Medulla oblongata (tissue), 1 donor: ENCODE data around the gene EYA4.
A peak's percentile ranks its signal among the peaks of the same experiment; 100 is the strongest.

ENCODE experiments used
- DNase-seq: peaks from one replicate; pipeline ENCODE4 v3.0.0-alpha.2; 2015; ENCODE audit errors: extremely low spot score

Gene EYA4

DNA sequence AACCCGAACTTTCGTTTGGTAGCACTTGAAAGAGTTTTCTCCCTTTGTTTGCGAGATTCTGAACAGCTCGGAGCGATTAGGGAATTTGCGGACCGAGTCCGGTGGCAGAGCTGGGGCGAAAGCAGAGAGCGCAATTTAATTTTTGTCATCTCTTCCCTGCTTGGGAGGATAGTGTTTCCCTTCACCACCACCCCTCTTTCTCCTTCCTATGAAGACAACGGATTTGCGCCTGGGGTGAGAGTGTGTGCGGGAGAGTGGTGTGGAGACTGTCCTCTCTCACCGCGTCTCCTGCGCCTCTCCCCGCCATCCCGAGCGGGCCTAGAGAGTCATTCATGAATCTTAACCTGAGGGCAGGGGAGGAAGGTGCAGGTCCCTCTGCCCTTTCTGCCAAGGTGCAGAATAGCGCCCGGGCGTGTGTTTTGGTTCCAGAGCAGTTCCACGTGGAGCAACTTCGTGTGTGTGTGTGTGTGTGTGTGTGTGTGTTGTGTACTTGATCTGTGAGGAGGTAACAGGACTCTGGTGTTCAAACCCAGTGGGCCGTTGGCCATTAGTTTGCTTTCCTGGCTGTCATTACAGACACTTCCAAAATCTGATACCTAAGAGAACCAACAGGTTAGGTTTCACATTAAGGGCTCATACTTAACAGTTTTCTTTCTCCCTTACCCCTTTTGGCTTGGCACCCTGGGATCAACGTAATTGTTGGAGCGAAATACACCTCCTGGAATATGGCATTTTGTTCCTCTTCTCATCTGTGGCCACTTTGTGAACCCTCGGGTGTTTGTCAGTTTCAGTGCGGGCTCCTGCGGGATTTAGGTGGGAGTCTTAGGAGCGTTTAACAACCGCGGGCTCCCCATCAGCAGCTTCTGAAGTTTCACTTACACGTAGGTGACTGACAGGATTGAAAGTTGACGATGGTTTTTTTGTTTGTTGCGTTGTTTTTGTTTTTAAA is 1.8 kb downstream of the EYA4 start:
- no peak for DNase-seq

DNA sequence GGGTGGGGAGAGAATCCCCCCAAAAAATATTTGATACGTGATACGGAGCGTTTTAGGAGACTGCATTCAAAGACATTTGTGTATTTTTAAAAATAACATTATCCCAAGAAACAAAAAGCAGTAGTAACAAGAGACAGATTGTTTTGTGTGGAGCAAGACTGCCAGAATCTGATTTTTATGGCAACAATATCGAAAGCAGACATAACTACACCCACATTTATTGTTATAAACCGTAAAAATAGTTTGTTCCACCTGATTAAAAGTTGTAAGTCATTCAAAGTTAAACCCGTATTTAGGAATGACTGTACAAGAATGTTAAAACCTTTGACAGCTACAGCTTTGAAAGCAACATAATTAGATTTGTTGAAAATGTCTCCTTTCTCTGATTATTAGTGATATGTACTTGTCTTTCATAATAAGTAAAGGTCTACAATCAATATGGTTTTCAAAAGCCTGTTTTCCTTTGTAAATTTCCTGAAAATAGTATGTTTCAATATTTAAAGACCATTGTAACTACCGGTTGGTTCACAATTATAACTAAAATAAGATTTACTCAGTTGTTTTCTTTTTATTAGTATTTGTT is 2.7 kb downstream of the EYA4 start:
- DNase-seq, result no peak

DNA sequence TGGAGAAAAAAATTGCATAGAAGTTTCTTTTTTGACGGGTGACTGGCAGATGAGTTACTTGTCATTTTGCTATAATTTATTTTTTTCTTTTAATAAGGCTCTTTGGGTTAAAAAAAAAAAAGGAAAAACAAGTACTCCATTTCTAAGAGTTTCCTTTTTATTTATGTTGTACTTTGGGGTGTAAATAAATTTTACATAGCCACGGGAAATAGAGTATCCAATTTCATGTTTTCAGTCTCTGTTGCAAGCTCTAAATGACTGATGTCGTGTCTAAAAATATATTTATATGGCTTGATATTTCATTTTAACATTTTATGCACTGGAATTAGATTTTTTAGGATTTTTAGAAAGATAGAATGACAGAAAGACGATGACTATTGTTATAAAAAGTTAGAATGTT is 3.4 kb downstream of the EYA4 start:
- DNase-seq, result no peak

DNA sequence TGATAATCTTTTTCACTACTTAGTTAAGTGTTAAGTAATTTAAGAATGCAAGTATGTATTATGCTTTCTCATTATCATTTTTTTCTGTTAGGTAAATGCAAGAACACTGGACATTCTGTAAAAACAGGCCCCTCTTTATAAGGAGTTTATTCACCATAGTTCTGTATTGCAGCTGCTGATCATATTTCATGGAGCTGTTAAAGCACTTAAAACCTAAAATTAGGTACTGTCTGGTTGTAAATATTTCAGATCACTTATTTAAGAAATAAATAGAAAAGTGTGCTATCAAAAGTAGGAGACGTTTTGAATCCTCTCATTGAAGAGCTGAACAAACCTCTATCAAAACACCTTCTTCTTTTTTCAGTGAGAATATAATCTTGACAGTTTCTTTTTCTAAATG is 3.9 kb downstream of the EYA4 start:
- DNase-seq, result no peak

DNA sequence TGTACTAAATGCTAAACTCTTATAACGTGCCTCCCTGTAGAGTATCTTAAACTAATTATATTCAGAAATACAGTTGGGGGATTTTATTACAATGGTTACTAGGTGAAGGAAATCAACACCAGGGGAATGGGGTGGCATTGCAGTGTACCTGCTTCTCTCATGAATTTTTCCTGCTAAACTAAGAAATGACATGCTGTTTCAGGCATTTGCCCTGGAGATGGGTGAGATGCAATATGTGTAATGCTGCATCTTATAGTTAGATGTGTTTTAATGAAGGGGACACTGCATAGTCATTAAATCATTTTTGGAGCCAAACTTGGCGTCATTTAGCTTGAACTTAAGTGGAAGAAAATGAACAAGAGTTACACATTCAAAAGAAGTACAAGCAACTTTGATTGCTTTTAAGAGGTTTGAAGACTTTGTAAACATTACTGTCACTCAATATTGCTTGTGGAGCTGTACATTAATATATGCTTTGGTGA is 4.3 kb downstream of the EYA4 start:
- no peak for DNase-seq

DNA sequence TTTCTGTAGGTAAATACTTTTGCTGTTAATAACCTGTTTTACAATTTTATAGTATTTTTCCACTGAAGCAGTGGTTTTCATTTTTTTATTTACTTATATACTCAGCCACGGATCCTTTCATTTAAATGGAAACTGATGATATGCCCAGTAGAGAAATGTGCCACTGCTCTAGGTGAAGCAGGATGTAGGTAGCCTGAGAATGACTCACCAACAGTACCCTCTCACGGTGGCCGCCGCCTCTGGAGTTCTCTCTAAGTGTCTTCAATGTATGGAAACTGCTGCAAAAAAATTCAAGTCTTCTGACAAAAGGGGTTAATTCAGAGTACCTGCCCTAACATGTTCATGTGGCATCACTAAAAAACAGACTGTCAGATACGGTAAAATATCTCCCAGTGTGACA is 6.4 kb downstream of the EYA4 start:
- no peak for DNase-seq

DNA sequence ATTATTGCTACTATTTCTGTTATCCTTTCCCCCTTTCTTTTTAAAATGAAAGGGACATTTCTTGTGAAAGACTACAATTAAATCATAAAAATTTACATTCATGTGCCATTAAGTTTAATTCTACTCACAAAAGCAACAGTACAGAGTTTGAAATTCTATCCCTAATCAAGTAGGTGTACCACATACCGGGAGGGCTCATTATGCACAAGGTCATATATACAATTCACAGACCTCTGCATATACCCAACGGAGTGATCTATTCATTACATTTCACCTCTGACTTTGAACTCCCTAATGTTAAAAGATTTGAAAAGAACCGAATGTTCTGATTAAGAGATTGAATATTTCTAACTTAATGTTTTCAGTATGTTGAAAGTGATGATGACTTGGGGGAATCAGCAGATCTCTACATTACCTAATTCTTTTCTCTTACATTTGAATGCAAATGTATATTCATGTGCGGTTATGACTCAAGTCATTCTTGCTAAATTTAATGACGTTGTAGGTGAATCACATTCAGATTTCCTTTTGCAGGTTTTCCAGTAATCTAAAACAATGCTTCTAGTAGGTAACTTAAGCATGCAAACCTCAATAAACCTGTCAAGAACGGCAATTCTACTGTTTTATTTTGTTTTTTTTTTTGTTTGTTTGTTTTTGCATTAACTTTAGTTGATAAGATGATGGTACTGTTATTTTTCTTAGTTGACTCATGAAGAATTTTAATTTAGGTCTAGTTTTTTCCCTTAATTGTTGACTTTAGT is 7.3 kb downstream of the EYA4 start:
- no peak for DNase-seq

DNA sequence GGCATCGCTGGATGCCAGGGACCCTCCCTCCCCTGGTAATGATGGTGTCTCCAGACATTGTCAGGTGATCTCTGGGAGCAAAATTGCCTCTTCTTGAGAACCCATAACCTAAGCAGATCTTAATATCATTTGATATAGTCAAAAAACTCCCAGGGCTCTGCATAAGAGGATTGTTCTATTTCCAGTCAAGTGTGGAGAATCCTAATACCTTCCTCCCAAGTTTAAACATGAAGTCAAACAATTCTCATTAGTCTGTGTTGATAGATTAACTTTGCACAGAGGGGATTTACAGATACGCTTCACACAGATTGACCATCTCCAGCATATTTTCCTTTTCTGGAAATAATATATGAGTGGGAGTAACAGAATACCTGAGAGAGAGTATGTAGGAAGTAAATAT is 10.5 kb downstream of the EYA4 start:
- no peak for DNase-seq

DNA sequence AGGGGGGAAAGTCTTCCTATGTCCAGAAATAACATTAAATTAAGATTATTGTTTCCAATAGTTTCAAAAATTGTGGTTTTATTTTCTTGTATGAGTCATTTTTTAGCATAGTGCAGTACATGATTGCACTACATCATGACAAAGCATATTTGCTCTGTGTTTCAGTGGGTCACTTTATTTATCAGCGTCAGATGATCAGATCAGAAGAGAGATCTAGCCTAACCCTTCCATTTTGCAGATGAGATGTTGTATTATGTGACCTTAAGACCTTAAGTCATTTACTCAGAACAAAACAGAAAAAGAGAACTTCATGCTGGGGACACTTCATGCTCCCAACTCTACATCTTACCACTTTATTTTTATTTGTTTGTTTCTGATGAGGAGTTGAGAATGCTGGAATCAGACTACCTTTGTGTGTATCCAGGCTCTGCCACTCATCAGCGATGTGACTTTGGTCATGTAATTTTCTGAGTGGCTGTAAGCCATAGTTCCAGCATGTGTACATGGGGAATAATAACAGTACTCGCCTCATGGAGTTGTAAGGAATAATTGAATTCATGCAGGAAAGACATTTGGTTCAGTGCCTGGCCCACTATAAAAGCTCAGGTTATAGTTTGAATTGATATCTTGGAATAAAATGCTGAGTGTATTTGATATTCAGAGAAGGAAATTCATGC is 13.5 kb downstream of the EYA4 start:
- no peak for DNase-seq

DNA sequence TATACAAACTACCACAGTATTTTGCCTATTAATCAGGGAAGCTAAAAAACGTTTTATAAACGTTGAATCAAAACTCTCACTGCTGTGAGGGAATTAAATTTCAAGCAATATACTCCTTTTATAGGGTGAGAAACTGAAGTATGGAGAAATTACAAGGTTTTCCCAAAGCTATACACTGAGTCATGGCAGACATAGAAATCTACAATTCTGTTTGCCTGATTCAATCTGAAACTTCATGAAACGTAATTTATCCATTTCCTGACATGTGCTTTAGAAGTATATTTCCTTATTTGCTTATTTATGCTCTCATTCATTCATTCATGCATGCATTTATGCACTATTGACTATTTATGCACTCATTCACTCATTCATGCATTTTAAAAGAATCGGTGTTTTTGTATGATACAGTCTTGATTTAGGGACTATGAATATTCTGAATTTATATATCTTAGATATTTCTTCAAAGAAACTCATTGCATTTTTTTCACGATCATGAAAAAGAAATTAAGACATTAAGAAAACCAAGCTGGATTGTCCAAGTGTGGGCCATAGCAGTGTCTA is 16.5 kb downstream of the EYA4 start:
- no peak for DNase-seq

DNA sequence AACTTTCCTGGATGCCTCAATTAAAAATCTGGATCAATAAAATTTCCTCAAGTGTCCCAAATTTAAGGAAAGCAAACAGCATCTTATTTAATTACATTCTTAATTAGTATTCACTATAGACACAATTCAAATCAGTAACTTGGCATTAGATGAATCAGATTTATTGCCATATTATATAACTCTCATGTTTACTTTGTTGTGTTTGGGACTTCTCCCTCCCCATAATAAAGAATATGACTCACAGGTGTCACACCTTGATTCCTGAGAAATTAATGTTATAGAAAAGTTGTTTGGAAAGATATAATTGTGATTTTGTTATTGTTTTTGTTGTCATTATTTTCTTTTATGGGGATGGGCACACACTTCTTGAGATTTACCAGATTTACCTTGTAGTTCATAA is 18.4 kb downstream of the EYA4 start:
- DNase-seq, result no peak

DNA sequence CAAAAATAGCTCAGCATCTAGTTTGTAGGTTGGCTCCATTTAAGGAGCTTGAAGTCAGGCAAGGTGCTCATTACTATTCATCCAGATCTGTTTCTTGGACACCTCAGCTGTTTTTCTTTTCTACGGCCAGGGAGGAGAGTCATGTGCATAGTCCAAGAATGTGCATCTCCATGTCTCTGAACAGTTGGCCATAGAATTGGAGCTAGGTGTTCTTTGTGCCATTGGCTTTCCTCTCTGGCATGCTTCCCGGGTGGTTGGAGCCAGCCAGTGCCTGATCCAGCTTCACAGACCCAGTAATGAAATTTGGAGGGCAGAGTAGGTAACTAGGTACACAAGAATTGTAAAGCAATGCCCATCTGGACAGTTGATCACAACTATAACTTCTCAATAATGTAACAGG is 21.6 kb downstream of the EYA4 start:
- DNase-seq, result no peak

DNA sequence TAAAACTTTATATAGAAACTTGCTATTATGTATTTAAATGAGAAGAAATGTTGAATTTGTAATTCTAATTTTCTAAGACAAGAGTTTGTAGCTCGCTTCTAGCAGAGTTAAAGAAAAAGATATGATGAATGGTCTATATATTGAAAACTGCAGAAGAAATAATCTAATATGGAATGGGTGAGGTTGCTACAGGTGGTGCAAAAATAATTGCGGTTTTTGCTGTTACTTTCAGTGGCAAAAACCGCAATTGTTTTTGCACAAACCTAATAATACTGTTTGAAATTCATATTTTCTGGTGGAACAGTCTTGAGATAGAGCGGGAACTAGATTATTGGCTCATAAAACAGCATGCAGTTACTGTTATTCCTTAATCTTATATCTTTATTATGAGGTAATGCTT is 23.9 kb downstream of the EYA4 start:
- DNase-seq, result no peak

DNA sequence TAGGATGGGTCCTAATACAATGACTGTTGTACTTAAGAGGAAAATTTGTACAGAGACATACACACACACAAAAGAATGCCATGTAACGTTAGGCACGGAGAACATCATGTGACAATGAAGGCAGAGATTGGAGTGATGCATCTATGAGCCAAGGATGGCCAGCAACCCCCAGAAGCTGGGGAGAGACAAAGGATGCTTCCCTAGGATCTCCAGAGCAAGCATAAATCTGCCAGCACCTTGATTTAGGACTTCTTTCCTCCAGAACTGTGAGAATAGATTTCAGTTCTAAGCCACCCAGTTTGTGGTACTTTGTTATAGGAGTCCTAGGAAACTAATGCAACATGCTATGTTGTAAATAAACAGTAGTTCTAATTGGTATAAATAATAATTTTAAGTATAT is 25.0 kb downstream of the EYA4 start:
- no peak for DNase-seq

DNA sequence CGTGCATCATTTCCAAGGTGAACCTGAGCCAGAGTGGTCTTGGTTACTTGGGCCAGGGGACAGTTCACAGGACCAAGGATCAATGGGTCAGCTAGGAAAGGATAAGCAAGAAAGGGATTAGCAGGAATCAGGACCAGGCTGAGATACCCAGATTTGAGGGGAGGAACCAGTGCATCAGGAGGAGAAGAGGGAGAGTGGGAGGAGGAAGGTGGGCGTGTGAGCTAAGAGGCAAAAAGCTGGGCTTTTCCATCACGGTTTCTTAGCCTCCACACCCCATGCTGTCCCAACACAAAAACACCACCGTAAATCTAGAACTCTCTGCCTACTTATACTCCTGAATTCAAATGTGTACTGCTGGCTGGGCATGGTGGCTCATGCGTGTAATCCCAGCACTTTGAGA is 27.5 kb downstream of the EYA4 start:
- DNase-seq, result no peak

DNA sequence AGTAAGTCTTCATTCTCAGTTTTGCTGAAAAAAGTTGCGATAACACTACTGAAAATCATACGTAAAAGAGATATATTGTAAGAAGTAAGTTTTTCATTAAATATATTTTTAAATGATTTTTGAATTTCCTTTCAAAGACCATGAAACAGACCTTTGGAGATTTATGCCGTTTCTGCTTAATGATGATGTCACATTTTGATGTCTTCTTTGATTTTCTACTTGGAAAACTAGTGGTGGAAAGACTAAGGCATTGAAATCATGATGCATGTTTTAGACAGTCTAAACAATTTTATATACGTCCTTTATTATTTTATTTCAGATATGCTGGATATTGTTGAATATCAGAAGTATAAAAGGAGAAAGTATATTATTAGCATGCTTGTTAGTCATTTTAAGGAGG is 33.7 kb downstream of the EYA4 start:
- DNase-seq, result no peak

DNA sequence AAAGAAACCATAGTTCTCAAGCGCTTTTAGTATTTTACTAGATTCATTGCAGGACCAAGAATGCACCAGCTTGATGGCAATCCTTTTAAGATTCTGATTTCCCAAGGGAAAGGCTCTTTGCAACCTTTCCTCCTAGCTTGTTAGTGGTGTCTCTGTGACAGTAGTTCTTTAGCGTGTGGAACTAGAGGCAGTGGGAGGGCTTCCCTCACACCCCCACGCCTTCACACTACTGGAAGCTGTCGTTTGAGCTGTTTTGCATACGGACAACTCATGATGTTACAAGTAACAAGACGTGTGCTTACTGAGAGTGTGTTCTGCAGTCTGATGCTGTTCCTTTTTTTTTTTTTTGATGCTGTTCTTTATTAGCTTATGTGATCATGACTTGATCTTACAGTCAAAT is 34.1 kb downstream of the EYA4 start:
- DNase-seq, result no peak

DNA sequence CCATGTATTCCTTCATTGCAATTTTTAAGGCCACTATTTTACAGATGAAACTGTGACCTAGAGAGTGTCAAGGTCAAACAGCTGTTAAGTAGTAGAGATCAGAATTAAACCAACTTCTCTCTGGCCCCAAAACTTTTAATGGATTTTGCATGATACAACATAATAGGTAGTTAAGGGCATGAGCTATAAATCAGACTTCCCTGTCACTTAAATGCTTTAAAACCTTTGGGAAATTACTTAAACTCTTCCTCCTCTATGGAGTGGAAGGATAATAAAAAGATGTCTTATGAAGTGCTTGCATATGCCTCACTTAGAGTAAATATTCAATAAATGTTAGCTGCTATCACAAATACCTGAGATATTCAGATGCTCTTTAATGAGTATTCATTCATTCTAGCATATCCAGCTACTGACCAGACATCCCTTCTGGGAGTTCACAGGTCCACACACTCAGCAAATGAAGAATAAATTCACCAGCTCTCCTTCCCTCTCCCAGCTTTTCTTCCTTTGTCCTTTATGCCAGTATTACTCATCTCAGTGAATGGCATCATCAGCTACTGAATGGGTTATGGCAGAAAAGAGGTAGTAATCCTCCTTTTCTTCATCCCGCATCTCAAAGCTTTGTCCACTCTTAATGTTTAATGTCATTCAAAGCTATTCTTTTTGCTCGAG is 36.2 kb downstream of the EYA4 start:
- DNase-seq, result no peak

DNA sequence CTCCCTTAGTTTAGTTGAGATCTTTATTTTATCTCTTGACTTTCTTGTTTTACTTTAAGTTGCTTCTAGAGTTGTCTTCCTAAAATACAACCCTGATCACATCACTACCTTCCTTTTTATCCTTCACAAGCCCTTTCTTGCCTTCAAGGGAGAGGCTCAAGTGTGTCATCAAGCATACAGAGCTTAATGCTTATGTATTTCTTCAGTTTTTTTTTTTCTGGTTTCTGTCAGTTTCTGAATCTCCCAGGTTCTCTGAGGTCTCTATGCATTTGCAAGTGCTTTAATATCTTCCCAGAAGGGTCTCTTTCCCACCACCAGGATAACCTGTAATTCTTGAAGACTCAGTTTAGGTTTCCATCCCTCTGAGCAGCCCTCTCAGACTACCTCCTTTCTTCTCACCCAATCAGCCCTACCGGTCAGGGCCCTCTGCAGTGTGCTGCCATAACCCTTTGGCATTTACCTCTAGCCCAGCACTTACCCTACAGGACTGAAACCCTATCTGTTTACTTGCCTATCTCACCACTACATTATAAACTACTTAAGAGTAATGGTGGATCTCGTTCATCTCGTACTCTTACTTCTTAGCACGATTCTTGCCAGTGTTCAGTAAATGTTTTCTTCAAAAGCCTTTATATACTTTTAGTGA is 36.9 kb downstream of the EYA4 start:
- DNase-seq, result no peak

DNA sequence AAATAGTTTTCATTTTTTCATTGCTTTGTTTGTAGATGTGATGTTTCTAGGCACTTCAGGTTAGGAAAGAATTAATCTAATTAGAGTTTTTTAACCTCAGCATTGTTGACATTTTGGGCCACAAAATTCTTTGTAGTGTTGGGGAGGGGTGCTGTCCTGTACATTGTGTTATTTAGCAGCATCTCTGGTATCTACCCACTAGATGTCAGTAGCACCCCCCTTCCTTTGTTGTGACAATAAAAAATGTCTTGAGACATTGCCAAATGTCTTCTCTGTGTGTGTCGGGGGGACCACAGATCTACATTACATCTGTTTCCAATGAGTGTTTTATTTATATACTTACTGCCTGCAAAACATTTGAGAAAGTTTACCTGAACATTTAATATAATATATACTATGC is 45.6 kb downstream of the EYA4 start:
- DNase-seq, result peak; percentile 30

DNA sequence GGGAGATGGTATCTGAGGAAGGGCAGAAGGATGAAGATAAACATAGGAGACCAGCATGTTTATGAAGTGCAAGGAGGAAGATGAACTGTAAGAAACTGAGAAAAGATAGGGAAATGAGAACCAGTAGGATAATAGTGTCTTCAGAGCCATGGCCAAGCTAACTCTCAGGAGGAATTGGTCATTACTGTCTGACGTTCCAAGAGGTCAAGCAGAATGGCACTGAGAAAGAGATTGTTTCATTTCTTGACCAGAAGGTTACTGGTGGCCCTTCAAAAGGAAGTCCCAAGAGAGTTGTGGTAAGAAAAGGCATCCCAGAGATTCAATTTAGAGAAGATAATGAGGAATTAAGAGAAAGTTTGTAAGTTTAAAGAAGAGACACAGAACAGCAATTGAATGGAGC is 47.5 kb downstream of the EYA4 start:
- no peak for DNase-seq
